COR-L47 (cell line): Measurements from ENCODE around the gene TNIK.

ENCODE experiments used
- DNase-seq: peaks from one replicate; lab custom pipeline; 2025; lab: John Stamatoyannopoulos, UW

TNIK gene

GRCh38 chr3:171044384-171044783 lies 415.8 kb downstream of the TNIK start:
- no peak for DNase-seq

GRCh38 chr3:171039674-171040073 lies 420.5 kb downstream of the TNIK start:
- no peak for DNase-seq

GRCh38 chr3:171038342-171038741 lies 421.9 kb downstream of the TNIK start:
- no peak for DNase-seq

GRCh38 chr3:171028779-171029232 lies 431.4 kb downstream of the TNIK start:
- no peak for DNase-seq

GRCh38 chr3:171028025-171028778 lies 432.0 kb downstream of the TNIK start:
- no peak for DNase-seq

- no peak for DNase-seq
Measured at GRCh38 chr3:171026597-171027293, 433.5 kb downstream of the TNIK start, which contains the start of gene SLC2A2. Gene SLC2A2, minus strand, starts transcription at chr3:171026720. Its CDS starts 50 bp downstream, at chr3:171026670.

GRCh38 chr3:171023566-171023965 lies 436.6 kb downstream of the TNIK start:
- no peak for DNase-seq

GRCh38 chr3:171021377-171021776 lies 438.8 kb downstream of the TNIK start:
- DNase-seq = no peak

- no peak for DNase-seq
Measured at GRCh38 chr3:171018156-171018935, 441.9 kb downstream of the TNIK start.

- DNase-seq = no peak
Measured at GRCh38 chr3:171013822-171014748, 446.1 kb downstream of the TNIK start.

GRCh38 chr3:171011873-171012336 lies 448.3 kb downstream of the TNIK start:
- no peak for DNase-seq
